Measurements from ENCODE around the gene JPH3.

GRCh38 chr16:87661561-87661960 lies 59.3 kb downstream of the JPH3 start:
- TF ChIP-seq GATA2 (IDR thresholded peaks at IDR 0.05; ENCODE audit: low read depth, low read length) (no peak), GATA3 (IDR thresholded peaks at IDR 0.05; ENCODE audit: low read depth, low read length) (no peak)

Measured in SH-SY5Y (cell line).